NCI-H2171 (cell line): ENCODE data around the gene NEUROG1.

Experiments
- DNase-seq: peaks from one replicate; lab custom pipeline; 2025; lab: John Stamatoyannopoulos, UW

NEUROG1 gene

GRCh38 chr5:135535820-135536801 is at the start of gene NEUROG1:
Gene NEUROG1 (minus strand): TSS chr5:135535964. CDS start chr5:135535690, 274 bp downstream.
- DNase-seq, result peak; percentile 30

- no peak for DNase-seq
These were observed 49.2 kb upstream of the NEUROG1 start for GRCh38 chr5:135584918-135585317.

- DNase-seq, result no peak
These were observed 48.5 kb upstream of the NEUROG1 start for GRCh38 chr5:135584276-135584675.

- no peak for DNase-seq
These were observed 46.5 kb upstream of the NEUROG1 start for GRCh38 chr5:135582099-135582781.

- no peak for DNase-seq
These were observed 43.0 kb upstream of the NEUROG1 start, which contains the start of gene CXCL14 for GRCh38 chr5:135578685-135579341. Gene CXCL14 (minus strand): TSS chr5:135578991. CDS start chr5:135578778, 213 bp downstream.

- DNase-seq, result no peak
These were observed 42.5 kb upstream of the NEUROG1 start for GRCh38 chr5:135578305-135578684.

- DNase-seq, result no peak
These were observed 41.7 kb upstream of the NEUROG1 start for GRCh38 chr5:135577421-135577820.

- DNase-seq, result no peak
These were observed 40.4 kb upstream of the NEUROG1 start for GRCh38 chr5:135576075-135576599.

GRCh38 chr5:135574493-135574892 is 38.7 kb upstream of the NEUROG1 start:
- no peak for DNase-seq

- no peak for DNase-seq
These were observed 36.1 kb upstream of the NEUROG1 start for GRCh38 chr5:135571902-135572301.

- DNase-seq, result no peak
These were observed 35.4 kb upstream of the NEUROG1 start for GRCh38 chr5:135571066-135571609.

- no peak for DNase-seq
These were observed 34.6 kb upstream of the NEUROG1 start for GRCh38 chr5:135570453-135570764.

GRCh38 chr5:135569755-135570452 is 34.1 kb upstream of the NEUROG1 start:
- no peak for DNase-seq

- DNase-seq, result no peak
These were observed 33.2 kb upstream of the NEUROG1 start for GRCh38 chr5:135568923-135569360.

- no peak for DNase-seq
These were observed 32.5 kb upstream of the NEUROG1 start for GRCh38 chr5:135568246-135568645.

- DNase-seq, result no peak
These were observed 31.9 kb upstream of the NEUROG1 start for GRCh38 chr5:135567661-135568060.

GRCh38 chr5:135566422-135567400 is 30.9 kb upstream of the NEUROG1 start:
- DNase-seq, result peak; percentile 47

- peak; percentile 16 for DNase-seq
These were observed 30.1 kb upstream of the NEUROG1 start for GRCh38 chr5:135565725-135566421.

- no peak for DNase-seq
These were observed 29.5 kb upstream of the NEUROG1 start for GRCh38 chr5:135565266-135565665.
